DMS153 (cell line): ENCODE measurements around the gene P4HTM.
"Not testable (repeated sequence)": the region's sequence is repeated elsewhere in the genome, so short reads cannot be mapped to it uniquely, and the experiment has no call there.

ENCODE experiments used
- DNase-seq: peaks from one replicate; lab custom pipeline; 2025; lab: John Stamatoyannopoulos, UW

P4HTM gene

GRCh38 chr3:49008627-49009026, 18.6 kb downstream of the P4HTM start:
- DNase-seq = not testable (repeated sequence)

- DNase-seq = no peak
Observed at GRCh38 chr3:49009396-49009795, 19.4 kb downstream of the P4HTM start.

- no peak for DNase-seq
Observed at GRCh38 chr3:49012441-49013017, 22.5 kb downstream of the P4HTM start.

GRCh38 chr3:49013113-49013737, 23.2 kb downstream of the P4HTM start:
- no peak for DNase-seq

- no peak for DNase-seq
Observed at GRCh38 chr3:49013738-49014660, 24.0 kb downstream of the P4HTM start.

- DNase-seq = no peak
Observed at GRCh38 chr3:49015072-49015471, 25.0 kb downstream of the P4HTM start.

GRCh38 chr3:49015765-49016164, 25.7 kb downstream of the P4HTM start:
- DNase-seq = no peak

GRCh38 chr3:49016414-49017228, 26.6 kb downstream of the P4HTM start:
- DNase-seq = no peak

GRCh38 chr3:49017229-49017970, 27.4 kb downstream of the P4HTM start:
- no peak for DNase-seq

- DNase-seq = peak; percentile 24
Observed at GRCh38 chr3:49017971-49018706, 28.1 kb downstream of the P4HTM start, which contains the start of gene DALRD3. TSS of gene DALRD3 (minus strand) at chr3:49018580. CDS start at chr3:49018564, 16 bp downstream.

GRCh38 chr3:49018707-49019006, 28.6 kb downstream of the P4HTM start:
- no peak for DNase-seq

- no peak for DNase-seq
Observed at GRCh38 chr3:49019941-49020329, 29.9 kb downstream of the P4HTM start.

GRCh38 chr3:49020330-49021212, 30.5 kb downstream of the P4HTM start:
- DNase-seq = no peak

- DNase-seq = peak; percentile 81
Observed at GRCh38 chr3:49021213-49021812, 31.3 kb downstream of the P4HTM start.

- peak; percentile 68 for DNase-seq
Observed at GRCh38 chr3:49021813-49022687, 32.0 kb downstream of the P4HTM start, which contains the start of gene NDUFAF3. TSS of gene NDUFAF3 (plus strand) at chr3:49022121. CDS start at chr3:49022145, 24 bp downstream.

- no peak for DNase-seq
Observed at GRCh38 chr3:49022688-49023171, 32.7 kb downstream of the P4HTM start.

- DNase-seq = no peak
Observed at GRCh38 chr3:49023775-49024174, 33.7 kb downstream of the P4HTM start.

- DNase-seq = no peak
Observed at GRCh38 chr3:49024449-49024848, 34.4 kb downstream of the P4HTM start.
